Endothelial cell of umbilical vein (primary cell): ENCODE measurements around the gene ARHGAP27.

Source experiments
- MAX ChIP-seq: IDR thresholded peaks from 2 replicates; pipeline ENCODE4 v1.6.1; 2011; ENCODE audit not compliant: insufficient read depth, insufficient read length
- POLR2A ChIP-seq: IDR thresholded peaks from 2 replicates; pipeline ENCODE4 v1.6.1; 2012; ENCODE audit warnings: low read depth, mild to moderate bottlenecking, control low read depth, low read length

GRCh38 chr17:45431531-45432404, 902 bp downstream of the ARHGAP27 start:
- no peak for TF ChIP-seq MAX
- TF ChIP-seq POLR2A: peak; percentile 8
